LNCaP clone FGC (cell line): ENCODE measurements around the gene OR1K1.

Experiments used
- DNase-seq: peaks from one replicate; pipeline ENCODE4 v3.0.0-alpha.2; 2011; ENCODE audit warnings: low read depth
- H3K4me3 ChIP-seq: 2 replicates; pipeline ENCODE4 v1.5.1; 2011; ENCODE audit warnings: mild to moderate bottlenecking, low read depth, low read length, control low read depth
- TF ChIP-seq, protein P1 (sequence below): IDR thresholded peaks from 2 replicates; pipeline ENCODE4 v1.5.1; 2012; ENCODE audit warnings: mild to moderate bottlenecking; ENCODE audit not compliant: control insufficient read depth, insufficient read depth; ENCODE audit errors: extremely low read depth

OR1K1 gene

GRCh38 chr9:122780026-122780425 is 19.9 kb upstream of the OR1K1 start:
- TF ChIP-seq, protein P1, sequence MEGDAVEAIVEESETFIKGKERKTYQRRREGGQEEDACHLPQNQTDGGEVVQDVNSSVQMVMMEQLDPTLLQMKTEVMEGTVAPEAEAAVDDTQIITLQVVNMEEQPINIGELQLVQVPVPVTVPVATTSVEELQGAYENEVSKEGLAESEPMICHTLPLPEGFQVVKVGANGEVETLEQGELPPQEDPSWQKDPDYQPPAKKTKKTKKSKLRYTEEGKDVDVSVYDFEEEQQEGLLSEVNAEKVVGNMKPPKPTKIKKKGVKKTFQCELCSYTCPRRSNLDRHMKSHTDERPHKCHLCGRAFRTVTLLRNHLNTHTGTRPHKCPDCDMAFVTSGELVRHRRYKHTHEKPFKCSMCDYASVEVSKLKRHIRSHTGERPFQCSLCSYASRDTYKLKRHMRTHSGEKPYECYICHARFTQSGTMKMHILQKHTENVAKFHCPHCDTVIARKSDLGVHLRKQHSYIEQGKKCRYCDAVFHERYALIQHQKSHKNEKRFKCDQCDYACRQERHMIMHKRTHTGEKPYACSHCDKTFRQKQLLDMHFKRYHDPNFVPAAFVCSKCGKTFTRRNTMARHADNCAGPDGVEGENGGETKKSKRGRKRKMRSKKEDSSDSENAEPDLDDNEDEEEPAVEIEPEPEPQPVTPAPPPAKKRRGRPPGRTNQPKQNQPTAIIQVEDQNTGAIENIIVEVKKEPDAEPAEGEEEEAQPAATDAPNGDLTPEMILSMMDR, result no peak

DNA sequence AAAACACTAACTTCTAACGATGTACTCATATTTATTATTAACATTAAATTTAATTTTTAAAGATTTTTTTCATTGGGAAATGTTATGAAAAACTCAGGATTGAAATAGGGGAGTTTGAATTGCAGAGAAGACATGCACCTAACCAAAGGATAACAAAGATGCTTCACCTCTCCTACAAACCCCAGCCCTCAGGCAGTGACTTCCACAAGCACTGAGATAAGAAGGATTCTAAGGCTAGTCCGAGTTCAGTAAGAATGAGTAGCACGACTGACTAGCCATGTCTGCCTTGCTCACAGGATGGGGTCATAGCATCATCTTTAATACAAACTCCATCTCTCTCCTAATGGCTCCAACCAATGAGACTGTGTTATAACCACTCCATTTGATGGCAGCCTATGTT is 18.3 kb upstream of the OR1K1 start:
- no peak for DNase-seq
- no peak overlapping the region for H3K4me3 ChIP-seq
- TF ChIP-seq, protein P1, result no peak

More at GRCh38 chr9:122780026-122780425, 19.9 kb upstream of the OR1K1 start:
- H3K4me3 ChIP-seq, result no peak overlapping the region
- DNase-seq, result no peak

DNA sequence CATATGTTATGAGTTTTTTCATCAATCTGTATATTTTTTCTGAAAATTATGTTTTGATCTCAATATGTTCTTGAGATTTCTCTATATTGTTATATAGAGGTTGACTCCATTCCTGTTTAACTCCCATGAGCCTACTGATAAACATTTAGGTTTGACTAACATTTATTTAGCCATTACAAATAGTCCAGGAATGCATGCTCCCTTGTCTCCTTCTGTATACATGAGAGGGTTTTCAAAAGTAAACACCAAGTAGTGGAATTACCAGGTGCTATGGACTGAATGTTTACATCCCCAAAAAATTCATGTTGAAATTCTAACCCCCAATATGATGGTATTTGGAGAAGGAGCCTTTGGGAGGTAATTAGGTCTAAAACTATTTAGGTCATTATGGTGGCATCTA is 14.7 kb upstream of the OR1K1 start:
- no peak for DNase-seq
- TF ChIP-seq, protein P1, result no peak
- H3K4me3 ChIP-seq, result no peak overlapping the region

GRCh38 chr9:122786338-122786737 is 13.6 kb upstream of the OR1K1 start:
- TF ChIP-seq, protein P1, result no peak
- H3K4me3 ChIP-seq, result no peak overlapping the region
- no peak for DNase-seq

DNA sequence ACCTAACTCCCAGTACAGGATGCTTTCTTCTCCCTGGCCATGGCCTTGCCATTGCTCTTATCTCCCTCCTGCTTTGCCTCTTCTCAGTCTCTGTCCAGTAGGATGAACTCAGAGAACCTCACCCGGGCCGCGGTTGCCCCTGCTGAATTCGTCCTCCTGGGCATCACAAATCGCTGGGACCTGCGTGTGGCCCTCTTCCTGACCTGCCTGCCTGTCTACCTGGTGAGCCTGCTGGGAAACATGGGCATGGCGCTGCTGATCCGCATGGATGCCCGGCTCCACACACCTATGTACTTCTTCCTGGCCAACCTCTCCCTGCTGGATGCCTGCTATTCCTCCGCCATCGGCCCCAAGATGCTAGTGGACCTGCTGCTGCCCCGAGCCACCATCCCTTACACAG is 11.1 kb upstream of the OR1K1 start, which contains the start of gene OR5C1:
Gene OR5C1 (plus strand): TSS at position 103 of the 400 bp plus-strand sequence. CDS start 0 bp downstream, at position 103.
- TF ChIP-seq, protein P1, result no peak
- no peak for DNase-seq
- H3K4me3 ChIP-seq, result no peak within 1 kb of the TSS

DNA sequence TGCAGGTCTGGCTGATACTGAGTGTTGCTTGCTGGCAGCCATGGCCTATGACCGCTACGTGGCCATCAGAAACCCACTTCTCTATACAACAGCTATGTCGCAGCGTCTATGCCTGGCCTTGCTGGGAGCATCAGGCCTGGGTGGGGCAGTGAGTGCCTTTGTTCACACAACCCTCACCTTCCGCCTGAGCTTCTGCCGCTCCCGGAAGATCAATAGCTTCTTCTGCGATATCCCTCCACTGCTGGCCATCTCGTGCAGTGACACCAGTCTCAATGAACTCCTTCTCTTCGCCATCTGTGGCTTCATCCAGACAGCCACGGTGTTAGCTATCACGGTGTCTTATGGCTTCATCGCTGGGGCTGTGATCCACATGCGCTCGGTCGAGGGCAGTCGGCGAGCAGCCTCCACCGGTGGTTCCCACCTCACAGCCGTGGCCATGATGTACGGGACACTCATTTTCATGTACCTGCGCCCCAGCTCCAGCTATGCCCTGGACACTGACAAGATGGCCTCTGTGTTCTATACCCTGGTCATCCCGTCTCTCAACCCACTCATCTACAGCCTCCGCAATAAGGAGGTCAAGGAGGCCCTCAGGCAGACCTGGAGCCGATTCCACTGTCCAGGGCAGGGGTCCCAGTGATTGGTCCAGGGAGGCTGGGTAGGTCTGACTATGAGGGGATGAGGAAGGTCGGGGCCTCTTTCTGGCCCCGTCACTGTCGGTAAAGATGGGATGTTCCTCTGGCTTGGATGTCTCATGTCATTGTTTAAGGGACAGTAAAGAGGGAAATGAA is 10.5 kb upstream of the OR1K1 start:
- H3K4me3 ChIP-seq, result no peak overlapping the region
- TF ChIP-seq, protein P1, result no peak
- DNase-seq, result no peak
